GM19193 (cell line): ENCODE data around the gene NPEPPS.
"Not testable (repeated sequence)": the region's sequence is repeated elsewhere in the genome, so short reads cannot be mapped to it uniquely, and the experiment has no call there.

Experiments
- POLR2A ChIP-seq: IDR thresholded peaks from 4 replicates; pipeline ENCODE4 v1.6.1; 2011; ENCODE audit not compliant: insufficient read depth, insufficient read length; ENCODE audit errors: extremely low read depth

NPEPPS gene

GRCh38 chr17:47530557-47531232 lies at the start of gene NPEPPS:
Gene NPEPPS (plus strand): TSS chr17:47531108. CDS start chr17:47531301, 193 bp downstream.
- TF ChIP-seq POLR2A, result not testable (repeated sequence)

- no peak for TF ChIP-seq POLR2A
These were observed 73.1 kb downstream of the NPEPPS start for GRCh38 chr17:47603830-47604597.

- TF ChIP-seq POLR2A, result no peak
These were observed 73.7 kb downstream of the NPEPPS start for GRCh38 chr17:47604598-47604927.

DNA sequence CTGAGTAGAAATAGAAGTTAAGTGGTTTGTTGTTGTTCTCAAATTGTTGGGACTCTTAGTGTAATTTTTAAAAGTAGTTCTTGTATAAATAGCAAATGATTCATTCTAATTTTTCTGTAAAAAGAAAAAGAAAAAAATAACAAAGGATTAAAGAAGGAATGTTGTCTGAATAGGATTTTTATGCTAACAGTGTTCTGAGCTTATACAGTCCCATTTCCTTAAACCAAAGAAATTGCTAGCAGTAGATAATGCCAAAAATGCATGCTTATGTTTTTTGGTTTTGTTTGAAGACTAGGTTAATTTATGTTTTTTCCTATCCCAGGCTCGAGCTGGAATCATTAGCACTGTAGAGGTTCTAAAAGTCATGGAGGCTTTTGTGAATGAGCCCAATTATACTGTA lies 74.1 kb downstream of the NPEPPS start:
- no peak for TF ChIP-seq POLR2A

- TF ChIP-seq POLR2A, result no peak
These were observed 76.6 kb downstream of the NPEPPS start for GRCh38 chr17:47607481-47607880.

DNA sequence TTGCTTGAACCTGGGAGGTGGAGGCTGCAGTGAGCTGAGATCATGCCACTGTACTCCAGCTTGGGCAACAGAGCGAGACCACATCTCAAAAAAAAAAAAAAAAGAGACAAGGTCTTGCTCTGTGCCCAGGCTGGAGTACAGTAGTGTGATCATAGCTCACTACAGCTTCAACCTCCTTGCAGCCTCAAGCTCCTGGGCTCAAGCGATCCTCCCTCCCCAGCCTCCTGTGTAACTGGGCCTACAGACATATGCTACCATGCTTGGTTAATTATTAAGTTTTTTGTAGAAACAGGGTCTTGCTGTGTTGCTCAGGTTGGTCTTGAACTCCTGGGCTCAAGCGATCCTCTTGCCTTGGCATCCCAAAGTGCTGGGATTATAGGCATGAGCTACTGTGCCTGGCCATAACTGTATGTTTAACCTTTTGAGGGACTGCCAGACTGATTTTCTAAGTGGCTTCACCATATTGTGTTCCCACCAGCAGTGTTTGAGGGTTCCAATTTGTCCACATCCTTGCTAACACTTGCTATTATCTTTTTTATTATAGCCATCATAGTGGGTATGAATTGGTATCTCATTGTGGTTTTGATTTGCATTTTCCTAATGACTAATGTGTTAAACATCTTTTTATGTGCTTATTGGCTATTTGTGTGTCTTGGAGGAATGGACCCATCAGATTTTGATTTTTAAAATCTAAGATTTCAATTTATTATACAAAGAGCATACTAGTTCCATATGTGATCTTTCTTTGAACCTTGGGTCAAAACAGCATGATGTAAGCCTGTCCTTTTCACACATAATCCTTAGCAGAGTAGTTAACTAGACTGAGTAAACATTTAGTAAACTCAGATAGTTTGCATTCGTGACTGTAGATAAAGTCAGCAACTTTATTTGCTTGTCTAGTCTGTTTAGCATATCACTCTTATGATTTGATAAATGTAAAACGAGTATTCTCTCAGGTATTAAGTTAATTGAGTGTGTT lies 80.8 kb downstream of the NPEPPS start:
- TF ChIP-seq POLR2A, result no peak

GRCh38 chr17:47615766-47616424 lies 85.0 kb downstream of the NPEPPS start:
- no peak for TF ChIP-seq POLR2A

- no peak for TF ChIP-seq POLR2A
These were observed 87.5 kb downstream of the NPEPPS start for GRCh38 chr17:47618410-47618809.

GRCh38 chr17:47620503-47621245 lies 89.8 kb downstream of the NPEPPS start:
- TF ChIP-seq POLR2A, result no peak

DNA sequence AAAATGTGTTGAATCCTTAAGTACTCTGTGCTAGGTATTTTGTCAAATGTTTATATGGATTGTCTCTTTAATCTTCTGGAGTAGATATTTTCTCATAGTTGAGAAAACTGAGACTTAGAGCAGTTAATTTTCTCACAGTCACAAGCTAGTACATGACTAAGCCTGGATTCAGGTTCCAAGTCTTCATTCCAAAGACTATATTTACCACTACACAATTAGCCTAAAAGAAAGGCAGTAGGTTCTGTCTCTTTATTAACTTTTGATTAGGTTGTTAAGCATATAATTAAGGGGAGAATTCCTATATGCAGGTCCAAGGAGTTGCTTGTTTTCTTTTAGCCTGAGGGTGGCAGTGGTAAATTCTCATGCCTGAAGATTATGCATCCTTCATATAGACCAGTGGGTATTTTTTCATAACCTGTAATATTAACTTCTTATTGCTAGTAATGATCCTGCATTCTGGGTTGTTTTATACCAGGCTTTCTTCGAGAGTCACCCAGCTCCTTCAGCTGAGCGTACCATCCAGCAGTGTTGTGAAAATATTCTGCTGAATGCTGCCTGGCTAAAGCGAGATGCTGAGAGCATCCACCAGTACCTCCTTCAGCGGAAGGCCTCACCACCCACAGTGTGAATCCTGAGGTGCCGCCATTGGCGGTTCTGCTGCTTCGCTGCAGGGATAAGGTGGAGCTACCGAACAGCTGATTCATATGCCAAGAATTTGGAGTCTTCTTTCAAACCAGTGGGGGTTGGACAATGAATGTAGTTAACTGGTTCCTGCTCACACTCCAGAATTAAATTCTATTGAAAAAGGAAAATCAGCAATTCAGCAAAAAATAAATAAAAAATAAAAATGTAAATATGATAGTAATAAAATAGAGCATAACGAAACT lies 90.6 kb downstream of the NPEPPS start:
- no peak for TF ChIP-seq POLR2A

GRCh38 chr17:47622180-47622549 lies 91.3 kb downstream of the NPEPPS start:
- TF ChIP-seq POLR2A, result no peak

DNA sequence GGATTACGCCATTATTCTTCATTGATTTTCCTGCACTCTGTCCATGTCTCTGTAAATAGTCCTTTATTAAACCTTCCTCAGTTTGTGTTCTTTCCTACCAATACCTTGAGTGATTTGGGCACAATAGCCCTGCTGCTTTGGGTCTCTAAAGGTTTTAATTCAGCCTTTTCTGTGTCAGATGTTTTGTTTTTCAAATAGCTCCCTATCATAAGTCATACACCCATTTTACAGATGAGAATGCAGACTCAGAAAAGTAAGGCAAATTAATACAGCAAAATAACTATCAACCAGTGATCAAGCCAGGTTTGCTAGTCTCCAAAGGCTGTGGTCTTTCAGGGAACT lies 93.8 kb downstream of the NPEPPS start:
- TF ChIP-seq POLR2A, result no peak

- no peak for TF ChIP-seq POLR2A
These were observed 97.2 kb downstream of the NPEPPS start for GRCh38 chr17:47628014-47628566.
